H9 (cell line): ENCODE measurements around the gene MEPCE. TPM values are rescaled to one million over a fixed set of nuclear protein-coding genes. Genes with fewer than 3 reads are reported as not detected.
A peak's percentile ranks its signal among the peaks of the same experiment; 100 is the strongest.
"Not testable (repeated sequence)": the region's sequence is repeated elsewhere in the genome, so short reads cannot be mapped to it uniquely, and the experiment has no call there.

Experiments used
- DNase-seq: peaks from one replicate; pipeline ENCODE4 v3.0.0-alpha.2; 2017
- H2AFZ ChIP-seq: one replicate; pipeline ENCODE4 v1.6.1; 2013; ENCODE audit warnings: mild to moderate bottlenecking, low read length, control low read depth, moderate library complexity
- H2AK5ac ChIP-seq: 2 replicates; pipeline ENCODE4 v1.6.1; 2013; ENCODE audit warnings: low read length, control low read depth, mixed read lengths; ENCODE audit not compliant: insufficient read length
- H2BK120ac ChIP-seq: one replicate; pipeline ENCODE4 v1.6.1; 2013; ENCODE audit warnings: low read depth, mild to moderate bottlenecking, low read length, control low read depth, inconsistent platforms; ENCODE audit not compliant: poor library complexity, severe bottlenecking
- H2BK12ac ChIP-seq: 2 replicates; pipeline ENCODE4 v1.6.1; 2013; ENCODE audit warnings: low read length, control low read depth, mixed read lengths, low read depth; ENCODE audit not compliant: insufficient read length
- H2BK15ac ChIP-seq: 2 replicates; pipeline ENCODE4 v1.6.1; 2013; ENCODE audit warnings: low read depth, low read length, control low read depth
- H2BK20ac ChIP-seq: one replicate; pipeline ENCODE4 v1.6.1; 2013; ENCODE audit warnings: low read depth, mild to moderate bottlenecking, low read length, control low read depth, inconsistent platforms; ENCODE audit not compliant: poor library complexity, severe bottlenecking
- H2BK5ac ChIP-seq: 2 replicates; pipeline ENCODE4 v1.6.1; 2013; ENCODE audit warnings: low read length, control low read depth, mixed read lengths; ENCODE audit not compliant: insufficient read length
- H3K14ac ChIP-seq: 2 replicates; pipeline ENCODE4 v1.6.1; 2013; ENCODE audit warnings: low read length, control low read depth; ENCODE audit not compliant: insufficient read depth
- H3K18ac ChIP-seq: 2 replicates; pipeline ENCODE4 v1.6.1; 2013; ENCODE audit warnings: low read depth, mild to moderate bottlenecking, mixed read lengths, low read length, control low read depth; ENCODE audit not compliant: insufficient read length
- H3K23ac ChIP-seq: 2 replicates; pipeline ENCODE4 v1.6.1; 2013; ENCODE audit warnings: low read length, control low read depth, mixed read lengths, low read depth; ENCODE audit not compliant: insufficient read length
- H3K23me2 ChIP-seq: 2 replicates; pipeline ENCODE4 v1.6.1; 2013; ENCODE audit warnings: low read depth, mild to moderate bottlenecking, mixed read lengths, low read length, control low read depth; ENCODE audit not compliant: insufficient read length, poor library complexity, severe bottlenecking
- H3K27ac ChIP-seq: 2 replicates; pipeline ENCODE4 v1.5.1; 2013; ENCODE audit warnings: low read length, control low read depth, mixed read lengths, low read depth; ENCODE audit not compliant: insufficient read length
- H3K27me3 ChIP-seq: 2 replicates; pipeline ENCODE4 v1.6.1; 2013; ENCODE audit warnings: low read length, control low read depth, inconsistent platforms; ENCODE audit not compliant: insufficient read depth
- H3K4ac ChIP-seq: 2 replicates; pipeline ENCODE4 v1.6.1; 2013; ENCODE audit warnings: low read depth, mild to moderate bottlenecking, control low read depth, inconsistent platforms, low read length, moderate library complexity
- H3K4me1 ChIP-seq: 2 replicates; pipeline ENCODE4 v1.6.1; 2013; ENCODE audit warnings: low read length, control low read depth, inconsistent platforms; ENCODE audit not compliant: insufficient read depth
- H3K4me2 ChIP-seq: 2 replicates; pipeline ENCODE4 v1.6.1; 2013; ENCODE audit warnings: low read length, control low read depth, mixed read lengths; ENCODE audit not compliant: insufficient read length, insufficient read depth
- H3K56ac ChIP-seq: 2 replicates; pipeline ENCODE4 v1.6.1; 2013; ENCODE audit warnings: low read depth, mild to moderate bottlenecking, mixed read lengths, low read length, control low read depth; ENCODE audit not compliant: insufficient read length
- H3K79me1 ChIP-seq: 2 replicates; pipeline ENCODE4 v1.6.1; 2013; ENCODE audit warnings: low read depth, mild to moderate bottlenecking, moderate library complexity, low read length, control low read depth, inconsistent platforms; ENCODE audit not compliant: insufficient read depth, poor library complexity, severe bottlenecking
- H3K79me2 ChIP-seq: 2 replicates; pipeline ENCODE4 v1.6.1; 2013; ENCODE audit warnings: low read length, control low read depth, inconsistent platforms; ENCODE audit not compliant: insufficient read depth
- H3K9ac ChIP-seq: 2 replicates; pipeline ENCODE4 v1.6.1; 2013; ENCODE audit warnings: low read length, control low read depth, mixed read lengths; ENCODE audit not compliant: insufficient read length; ENCODE audit errors: extremely low read depth
- H3K9me3 ChIP-seq: one replicate; pipeline ENCODE4 v1.6.1; 2013; ENCODE audit warnings: low read depth, low read length, inconsistent platforms; ENCODE audit not compliant: control insufficient read depth
- H3T11ph ChIP-seq: one replicate; pipeline ENCODE4 v1.6.1; 2013; ENCODE audit warnings: mild to moderate bottlenecking, low read length, control low read depth, inconsistent platforms
- H4K20me1 ChIP-seq: one replicate; pipeline ENCODE4 v1.6.1; 2013; ENCODE audit not compliant: control insufficient read depth, insufficient read length, insufficient read depth
- H4K5ac ChIP-seq: 2 replicates; pipeline ENCODE4 v1.6.1; 2013; ENCODE audit warnings: low read depth, mild to moderate bottlenecking, mixed read lengths, low read length, control low read depth; ENCODE audit not compliant: insufficient read length
- H4K8ac ChIP-seq: replicated peaks from 2 replicates; pipeline ENCODE4 v1.6.1; 2013; ENCODE audit warnings: low read length, control low read depth, mixed read lengths, low read depth; ENCODE audit not compliant: insufficient read length
- H4K91ac ChIP-seq: 2 replicates; pipeline ENCODE4 v1.6.1; 2013; ENCODE audit warnings: low read depth, mild to moderate bottlenecking, moderate library complexity, mixed read lengths, low read length, control low read depth; ENCODE audit not compliant: insufficient read length
- H3K27ac Mint-ChIP-seq, 3 experiments: 2 replicates in 2 of 3; 3 replicates in 1 of 3; pipeline ENCODE4 v1.8.0; 2020 to 2021; ENCODE audit warnings: mixed read lengths in 3 of 3, mild to moderate bottlenecking in 1 of 3, moderate library complexity in 1 of 3
- H3K27me3 Mint-ChIP-seq: 2 replicates; pipeline ENCODE4 v1.8.0; 2021; ENCODE audit warnings: low read depth, mild to moderate bottlenecking, moderate library complexity, mixed read lengths
- H3K36me3 Mint-ChIP-seq, 3 experiments: 2 replicates in 2 of 3; 3 replicates in 1 of 3; pipeline ENCODE4 v1.8.0; 2020 to 2021; ENCODE audit warnings: low read depth in 3 of 3, mixed read lengths in 3 of 3; ENCODE audit not compliant: insufficient read depth in 1 of 3
- H3K4me1 Mint-ChIP-seq, 2 experiments: 2 replicates each; pipeline ENCODE4 v1.8.0; 2020; ENCODE audit warnings: mixed read lengths in 2 of 2
- H3K4me3 Mint-ChIP-seq, 2 experiments: 2 replicates in 1 of 2; 3 replicates in 1 of 2; pipeline ENCODE4 v1.8.0; 2020 to 2021; ENCODE audit warnings: mild to moderate bottlenecking in 2 of 2, mixed read lengths in 2 of 2, moderate library complexity in 1 of 2
- H3K9me3 Mint-ChIP-seq, 2 experiments: 2 replicates in 1 of 2; 3 replicates in 1 of 2; pipeline ENCODE4 v1.8.0; 2020; ENCODE audit warnings: mild to moderate bottlenecking in 2 of 2, mixed read lengths in 2 of 2, moderate library complexity in 1 of 2
- WGBS: extraction: QIAGEN DNeasy Blood & Tissue Kit; methylation state at CpG from one replicate; pipeline ENCODE4 v1.1.7; 2013; ENCODE audit warnings: missing lambda C conversion rate, low lambda C conversion rate, mixed read lengths; ENCODE audit not compliant: insufficient read length; ENCODE audit errors: extremely low coverage; 5-methylcytosine and 5-hydroxymethylcytosine counted together
- total RNA-seq: library from RNA; stranded (reverse); gene quantifications from 2 replicates; pipeline ENCODE4 v1.2.1, GENCODE V29; 2021

Gene MEPCE
- total RNA-seq, 1 experiment from 2014 or later, result 68.0 TPM

DNA sequence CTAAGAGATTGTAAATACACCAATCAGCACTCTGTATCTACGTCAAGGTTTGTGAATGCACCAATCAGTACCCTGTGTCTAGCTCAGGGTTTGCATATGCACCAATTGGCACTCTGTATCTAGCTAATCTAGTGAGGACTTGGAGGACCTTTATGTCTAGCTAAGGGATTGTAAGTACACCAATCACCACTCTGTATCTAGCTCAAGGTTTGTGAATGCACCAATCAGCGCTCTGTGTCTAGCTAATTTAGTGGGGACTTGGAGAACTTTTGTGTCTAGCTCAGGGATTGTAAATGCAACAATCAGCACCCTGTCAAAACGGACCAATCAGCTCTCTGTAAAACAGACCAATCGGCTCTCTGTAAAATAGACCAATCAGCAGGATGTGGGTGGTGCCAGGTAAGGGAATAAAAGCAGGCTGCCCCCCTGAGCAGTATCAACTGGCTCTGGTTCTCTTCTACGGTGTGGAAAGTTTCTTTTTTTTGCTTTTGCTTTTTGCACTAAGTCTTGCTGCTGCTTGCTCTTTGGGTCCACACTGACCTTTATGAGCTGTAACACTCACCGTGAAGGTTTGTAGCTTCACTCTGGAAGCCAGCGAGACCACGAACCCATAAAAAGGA lies 47.3 kb upstream of the MEPCE start:
- H3K4me3 Mint-ChIP-seq, H2AFZ ChIP-seq, H3K36me3 Mint-ChIP-seq, H3K9ac ChIP-seq, H4K8ac ChIP-seq, H2AK5ac ChIP-seq, H3K4ac ChIP-seq, H3K9me3 ChIP-seq, H2BK120ac ChIP-seq, H3K27me3 Mint-ChIP-seq, H4K5ac ChIP-seq, H2BK15ac ChIP-seq, H3K14ac ChIP-seq, H3T11ph ChIP-seq, H3K79me1 ChIP-seq, H2BK20ac ChIP-seq, H3K23me2 ChIP-seq, H2BK5ac ChIP-seq, H3K4me1 ChIP-seq, H3K56ac ChIP-seq, H3K27ac ChIP-seq, H2BK12ac ChIP-seq, H3K27me3 ChIP-seq, H3K18ac ChIP-seq, H4K20me1 ChIP-seq, H3K4me1 Mint-ChIP-seq, H3K79me2 ChIP-seq, H3K4me2 ChIP-seq, H4K91ac ChIP-seq, H3K27ac Mint-ChIP-seq, H3K9me3 Mint-ChIP-seq, H3K23ac ChIP-seq: not testable (repeated sequence)
- DNase-seq, result peak; percentile 70
- no CpG with 5 or more reads among the region's 8 CpGs for WGBS
